ENCODE data around the gene DMTF1.
"Not testable (repeated sequence)": the region's sequence is repeated elsewhere in the genome, so short reads cannot be mapped to it uniquely, and the experiment has no call there.

DMTF1 gene, protein sequence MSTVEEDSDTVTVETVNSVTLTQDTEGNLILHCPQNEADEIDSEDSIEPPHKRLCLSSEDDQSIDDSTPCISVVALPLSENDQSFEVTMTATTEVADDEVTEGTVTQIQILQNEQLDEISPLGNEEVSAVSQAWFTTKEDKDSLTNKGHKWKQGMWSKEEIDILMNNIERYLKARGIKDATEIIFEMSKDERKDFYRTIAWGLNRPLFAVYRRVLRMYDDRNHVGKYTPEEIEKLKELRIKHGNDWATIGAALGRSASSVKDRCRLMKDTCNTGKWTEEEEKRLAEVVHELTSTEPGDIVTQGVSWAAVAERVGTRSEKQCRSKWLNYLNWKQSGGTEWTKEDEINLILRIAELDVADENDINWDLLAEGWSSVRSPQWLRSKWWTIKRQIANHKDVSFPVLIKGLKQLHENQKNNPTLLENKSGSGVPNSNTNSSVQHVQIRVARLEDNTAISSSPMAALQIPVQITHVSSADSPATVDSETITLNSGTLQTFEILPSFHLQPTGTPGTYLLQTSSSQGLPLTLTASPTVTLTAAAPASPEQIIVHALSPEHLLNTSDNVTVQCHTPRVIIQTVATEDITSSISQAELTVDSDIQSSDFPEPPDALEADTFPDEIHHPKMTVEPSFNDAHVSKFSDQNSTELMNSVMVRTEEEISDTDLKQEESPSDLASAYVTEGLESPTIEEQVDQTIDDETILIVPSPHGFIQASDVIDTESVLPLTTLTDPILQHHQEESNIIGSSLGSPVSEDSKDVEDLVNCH

DNA sequence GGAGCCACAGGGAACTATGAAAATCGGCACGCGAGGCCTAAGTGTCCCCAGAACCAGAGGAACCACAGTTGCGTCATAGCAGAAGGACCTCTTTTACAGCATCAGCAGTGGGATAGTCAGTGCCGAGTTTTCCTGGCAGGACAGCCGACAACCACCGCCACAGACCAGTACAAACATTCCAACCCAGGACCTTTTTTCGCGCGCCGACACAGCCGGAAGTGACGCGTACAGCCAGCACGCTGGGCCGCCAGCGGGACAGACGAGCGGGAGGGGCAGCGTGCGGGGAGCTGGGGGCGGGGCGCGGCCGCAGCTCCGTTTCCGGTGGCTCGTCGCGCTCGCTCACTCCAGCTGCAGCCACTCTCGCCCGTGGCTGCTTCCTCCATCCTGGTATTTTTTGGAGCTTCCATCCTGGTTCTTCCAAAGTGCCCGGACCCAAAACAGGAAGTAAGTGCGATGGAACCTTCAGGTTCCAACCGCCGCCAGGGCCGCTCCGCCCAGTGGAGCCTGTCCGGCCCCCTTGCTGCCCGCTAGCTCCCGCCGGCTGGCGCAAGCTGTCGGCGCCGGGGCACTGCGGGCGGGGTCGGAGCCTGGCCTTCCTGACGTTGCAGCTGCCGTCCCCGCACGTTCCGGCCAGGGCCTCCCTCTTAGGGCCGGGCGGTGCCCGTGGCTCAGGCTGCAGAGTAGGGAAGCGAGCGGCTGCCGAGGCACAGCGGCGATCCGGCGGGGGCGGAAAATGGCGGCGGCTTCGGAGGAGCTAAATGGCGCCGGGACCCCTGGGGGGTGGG, at the start of gene DMTF1:
DMTF1 (plus strand) TSS at position 342 of the 785 bp plus-strand sequence. CDS start 12,489 bp downstream, outside the sequence.
- DNase-seq, result peak; percentile 98

DNA sequence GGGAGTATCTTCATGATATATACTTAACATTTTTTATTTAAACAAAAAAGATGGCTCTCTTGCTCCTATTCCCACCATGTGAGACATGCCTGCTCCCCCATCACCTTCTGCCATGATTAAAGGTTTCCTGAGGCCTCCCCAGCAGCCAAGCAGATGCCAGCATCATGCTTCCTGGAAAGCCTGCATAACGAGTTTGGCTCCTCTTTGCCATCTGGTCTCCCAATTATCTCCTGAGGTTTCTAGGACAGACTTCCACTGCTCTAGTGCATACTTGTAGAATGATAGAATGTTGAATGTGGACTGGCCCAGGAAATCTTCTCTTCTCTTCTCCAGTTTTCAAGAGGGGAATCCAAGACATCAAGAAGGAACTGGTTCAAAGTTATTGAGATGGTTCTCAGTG, 46.9 kb upstream of the DMTF1 start:
- DNase-seq, result no peak

DNA sequence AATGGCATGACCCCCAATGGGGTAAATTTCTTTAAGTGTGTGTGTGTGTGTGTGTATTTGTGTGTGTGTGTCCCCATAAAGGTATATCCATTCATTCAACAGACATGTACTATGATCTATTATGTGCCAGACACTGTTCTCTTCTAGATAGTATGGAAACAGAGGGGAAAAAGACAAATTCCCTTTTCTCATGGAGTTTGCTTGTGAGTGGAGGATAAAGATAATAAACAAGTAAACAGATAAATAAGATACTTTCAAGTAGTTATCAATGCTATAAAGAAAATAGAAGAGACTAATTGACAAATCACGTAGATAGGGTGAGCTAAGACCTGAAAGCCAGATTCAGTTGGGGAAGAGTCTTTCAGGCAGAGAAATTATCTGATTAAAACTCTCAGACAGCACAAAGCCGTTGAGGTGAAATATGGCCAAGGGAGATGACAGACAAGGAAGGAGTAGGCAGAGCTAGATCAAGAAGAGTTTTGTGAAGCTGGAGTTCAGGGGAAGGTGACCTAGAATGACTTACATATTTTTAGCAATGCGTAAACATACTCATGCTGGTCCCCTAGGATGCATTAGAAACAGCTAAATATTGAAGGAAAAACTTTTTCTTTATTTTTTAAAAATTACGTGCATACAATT, 45.2 kb upstream of the DMTF1 start:
- DNase-seq, result no peak

DNA sequence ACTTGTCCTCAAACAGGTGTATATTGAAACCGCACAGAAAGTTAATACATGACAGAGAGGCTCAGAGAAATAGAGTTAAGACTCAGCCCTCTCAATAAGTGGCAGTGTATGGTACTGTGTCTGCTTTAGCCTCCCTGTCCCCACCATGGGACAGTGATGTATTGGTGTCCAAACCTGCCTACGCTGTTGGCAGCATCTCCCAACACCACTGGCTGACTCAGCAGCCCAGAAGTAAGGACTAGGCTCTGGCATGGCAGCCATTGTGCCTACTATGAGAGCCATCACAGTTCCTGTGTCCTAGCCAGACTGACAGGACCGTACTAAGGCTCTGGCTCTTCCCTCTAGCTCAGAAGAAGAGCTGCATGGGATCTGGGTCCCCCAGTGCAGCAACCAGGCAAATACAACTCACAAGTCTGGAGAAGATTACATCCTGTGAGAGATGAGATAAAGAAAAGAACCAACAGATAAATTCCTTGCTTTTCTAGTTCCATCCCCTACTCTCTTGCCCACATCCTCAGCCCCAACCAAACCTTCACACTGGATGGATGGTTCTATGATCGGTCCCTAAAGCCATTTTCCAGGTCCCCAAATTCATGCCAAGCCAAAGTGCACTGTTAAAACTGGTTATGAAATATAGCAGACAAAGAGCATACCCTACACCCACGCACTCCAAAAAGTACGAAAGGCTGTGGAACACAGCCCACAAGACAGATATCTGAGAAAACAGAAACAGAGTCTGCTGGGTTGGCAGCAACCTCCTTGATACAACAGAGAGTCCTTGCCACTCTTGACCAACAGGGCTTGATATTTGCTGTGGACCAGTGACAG, 44.1 kb upstream of the DMTF1 start:
- no peak for DNase-seq

DNA sequence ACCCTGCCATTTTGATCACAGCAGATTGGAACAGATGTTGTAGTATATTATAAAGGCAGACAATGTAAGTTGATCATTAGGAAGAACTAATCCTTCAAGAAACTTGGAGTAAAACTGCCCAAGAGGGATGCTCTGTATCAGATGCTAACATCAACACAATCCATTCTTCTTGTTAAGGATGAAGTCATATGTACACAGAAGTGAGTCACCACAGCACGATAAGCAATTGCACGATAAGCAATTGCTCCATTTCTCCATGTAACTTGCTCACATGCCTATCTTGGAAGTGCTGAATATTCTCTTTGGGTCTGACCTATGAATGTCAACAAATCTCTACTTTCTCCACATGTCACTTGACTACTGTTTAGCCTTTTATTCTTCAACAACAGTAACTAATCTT, 41.5 kb upstream of the DMTF1 start:
- DNase-seq, result peak; percentile 4

DNA sequence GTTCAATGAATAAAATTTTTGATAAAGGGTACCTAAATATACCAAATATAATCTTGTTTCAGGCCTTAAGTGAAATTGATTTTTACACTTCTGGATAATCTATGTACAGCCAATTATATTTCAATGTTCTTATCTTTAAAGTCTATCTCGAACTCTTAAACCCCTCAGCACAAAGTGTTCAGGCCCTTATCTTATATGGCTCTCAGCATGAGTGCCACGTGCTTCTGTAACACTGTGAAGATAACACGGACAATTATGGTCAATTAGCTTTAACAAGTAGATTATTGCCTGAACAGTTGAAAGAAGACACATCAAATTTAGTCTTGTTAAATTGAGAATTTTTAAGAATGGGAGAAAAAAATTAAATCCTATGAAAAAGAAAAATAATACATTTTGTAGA, 40.4 kb upstream of the DMTF1 start:
- DNase-seq, result no peak

DNA sequence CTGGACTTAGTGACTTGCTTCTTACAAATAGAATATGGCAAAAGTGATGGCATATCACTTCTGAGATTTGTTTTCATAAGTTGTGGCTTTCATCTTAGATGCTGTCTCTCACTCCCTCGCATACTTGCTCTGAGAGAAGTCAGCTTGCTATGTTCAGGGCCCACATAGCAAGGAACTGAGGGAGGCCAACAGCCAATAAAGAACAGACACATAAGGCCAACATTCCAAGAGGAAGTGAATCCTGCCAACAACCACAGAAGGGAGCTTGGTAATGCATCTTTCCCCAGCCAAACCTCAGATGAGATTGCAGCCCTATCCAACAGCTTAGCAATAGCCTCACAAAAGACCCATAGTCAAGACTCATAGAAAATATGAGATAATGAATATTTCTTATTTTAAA, 39.2 kb upstream of the DMTF1 start:
- DNase-seq, result no peak

DNA sequence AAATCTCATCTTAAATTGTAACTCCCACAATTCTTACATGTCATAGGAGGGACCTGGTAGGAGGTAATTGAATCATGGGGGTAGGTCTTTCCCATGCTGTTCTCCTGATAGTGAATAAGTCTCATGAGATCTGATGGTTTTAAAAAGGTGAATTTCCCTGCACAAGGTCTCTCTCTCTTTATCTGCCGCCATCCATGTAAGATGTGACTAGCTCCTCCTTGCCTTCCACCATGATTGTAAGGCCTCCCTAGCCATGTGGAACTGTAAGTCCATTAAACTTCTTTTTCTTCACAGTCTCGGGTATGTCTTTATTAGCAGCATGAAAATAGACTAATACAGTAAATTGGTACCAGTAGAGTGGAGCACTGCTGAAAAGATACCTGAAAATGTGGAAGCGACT, 38.3 kb upstream of the DMTF1 start:
- not testable (repeated sequence) for DNase-seq

DNA sequence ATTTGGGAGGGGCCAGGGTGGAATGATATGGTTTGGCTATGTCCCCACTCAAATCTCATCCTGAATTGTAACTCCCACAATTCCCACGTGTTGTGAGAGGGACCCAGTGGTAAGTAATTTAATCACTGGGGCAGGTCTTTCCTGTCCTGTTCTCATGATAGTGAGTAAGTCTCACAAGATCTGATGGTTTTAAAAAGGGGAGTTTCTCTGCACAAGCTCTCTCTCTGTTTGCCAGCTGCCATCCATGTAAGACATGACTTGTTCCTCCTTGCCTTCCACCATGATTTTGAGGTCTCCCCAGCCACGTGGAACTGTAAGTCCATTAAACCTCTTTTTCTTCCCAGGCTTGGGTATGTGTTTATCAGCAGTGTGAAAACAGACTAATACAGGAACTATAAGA, 36.5 kb upstream of the DMTF1 start:
- DNase-seq, result not testable (repeated sequence)

DNA sequence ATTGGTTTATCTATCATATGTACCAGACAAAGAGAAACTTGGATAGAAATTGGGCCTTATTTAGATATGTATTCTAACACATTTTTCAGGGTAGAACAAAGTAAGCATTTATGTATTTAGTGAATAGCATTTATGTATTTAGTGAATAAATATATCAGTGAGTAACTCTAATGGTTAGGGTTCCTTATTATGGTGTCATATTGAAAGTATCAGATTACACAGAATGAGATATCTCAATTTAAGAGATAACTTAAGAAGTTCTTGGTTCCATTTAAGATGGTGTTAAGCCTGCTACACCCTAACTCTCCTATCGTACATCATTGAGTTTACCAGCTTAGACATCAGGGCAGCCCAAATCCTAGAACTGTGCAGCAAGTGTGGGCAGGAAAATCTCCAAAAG, 35.9 kb upstream of the DMTF1 start:
- no peak for DNase-seq

DNA sequence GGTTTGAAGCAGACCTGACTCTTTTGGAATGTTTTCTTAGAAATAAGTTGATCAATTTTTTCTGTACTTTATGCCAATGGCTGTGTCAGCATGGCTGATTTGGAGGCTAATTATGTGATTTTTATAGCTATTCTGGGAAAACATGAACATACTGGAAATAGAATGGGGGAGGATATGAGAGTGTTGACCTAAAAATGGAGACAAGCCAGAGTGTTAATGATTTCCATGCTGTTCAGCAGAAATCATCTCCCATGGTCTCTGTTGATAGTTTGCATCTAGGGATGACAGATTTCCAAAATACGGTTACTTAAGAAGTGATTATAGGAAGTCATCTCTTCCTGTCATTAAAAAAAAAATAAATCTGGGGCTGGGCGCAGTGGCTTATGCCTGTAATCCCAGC, 32.7 kb upstream of the DMTF1 start:
- DNase-seq, result no peak

DNA sequence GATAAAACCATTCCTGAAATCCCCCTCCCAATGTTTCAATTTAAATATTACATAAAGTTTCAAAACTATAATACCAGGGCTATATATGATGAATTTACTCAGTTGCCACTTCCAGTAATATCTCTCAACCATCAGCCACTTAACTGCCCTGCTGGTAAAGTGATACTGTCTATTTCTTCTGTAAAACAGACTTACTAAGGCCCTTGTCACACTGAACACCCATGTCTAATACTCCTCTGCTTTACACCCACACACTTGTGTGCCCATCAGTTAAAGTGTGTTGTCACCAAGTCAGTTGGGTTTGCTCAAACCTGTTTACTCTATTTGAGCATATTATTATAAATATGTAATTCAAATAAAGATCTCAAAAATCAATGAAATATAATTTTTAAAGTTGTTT, 29.1 kb upstream of the DMTF1 start:
- no peak for DNase-seq

DNA sequence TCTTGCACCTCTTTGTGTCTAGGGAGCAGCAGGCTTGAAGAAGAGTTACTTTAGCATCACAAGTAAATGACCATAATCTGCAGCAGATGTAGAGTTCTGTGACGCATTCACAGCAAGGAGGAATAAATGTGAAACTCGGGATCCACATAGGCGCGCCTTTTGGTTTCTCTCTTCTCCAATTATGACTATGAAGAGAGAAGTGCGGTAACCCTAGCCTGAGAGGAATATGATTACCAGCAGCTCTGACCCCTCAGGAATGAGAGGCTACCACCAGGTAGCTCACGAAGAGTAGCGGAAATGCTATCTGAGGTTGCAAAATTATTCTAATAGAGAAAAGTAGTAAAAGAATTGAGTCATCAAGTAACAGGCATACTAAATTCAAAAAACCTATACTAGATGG, 25.2 kb upstream of the DMTF1 start:
- no peak for DNase-seq

DNA sequence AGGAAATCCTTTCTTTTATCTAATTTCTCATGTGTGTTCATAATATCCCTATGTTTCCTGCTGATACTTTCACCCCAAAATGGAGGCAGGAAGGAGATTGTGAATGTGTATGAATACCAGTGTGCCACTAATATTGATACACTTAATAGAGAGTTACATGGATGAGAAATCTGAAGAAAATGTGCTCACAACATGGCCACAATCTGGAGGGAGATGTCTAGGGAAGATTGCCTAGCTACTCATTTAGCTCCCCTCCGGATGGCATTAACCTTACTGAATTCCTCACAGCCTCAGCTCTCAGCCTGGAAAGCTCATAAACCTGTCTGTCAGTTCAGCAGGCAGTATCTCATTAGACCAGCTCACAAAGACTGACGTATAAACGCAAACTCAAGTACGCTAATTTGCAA, 23.4 kb upstream of the DMTF1 start:
- peak; percentile 80 for DNase-seq

DNA sequence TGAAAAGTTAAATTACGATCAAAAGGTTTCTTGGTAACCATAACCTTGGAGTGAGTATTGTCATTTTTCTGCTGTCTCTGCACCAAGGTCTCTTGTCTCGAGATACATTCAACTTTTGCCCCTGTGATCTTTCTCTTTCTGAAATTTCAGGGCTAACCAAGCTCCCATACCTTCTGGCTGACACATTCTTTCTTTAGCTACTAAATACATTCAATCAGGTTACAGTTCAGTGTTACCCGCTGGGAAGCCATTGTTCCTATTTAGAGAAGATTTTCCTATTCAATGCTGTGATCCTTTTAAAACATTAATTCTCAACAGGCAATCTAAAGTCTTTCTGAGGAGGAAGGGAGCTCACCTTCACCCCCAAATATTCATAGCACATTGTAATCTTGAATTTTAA, 22.9 kb upstream of the DMTF1 start:
- no peak for DNase-seq

DNA sequence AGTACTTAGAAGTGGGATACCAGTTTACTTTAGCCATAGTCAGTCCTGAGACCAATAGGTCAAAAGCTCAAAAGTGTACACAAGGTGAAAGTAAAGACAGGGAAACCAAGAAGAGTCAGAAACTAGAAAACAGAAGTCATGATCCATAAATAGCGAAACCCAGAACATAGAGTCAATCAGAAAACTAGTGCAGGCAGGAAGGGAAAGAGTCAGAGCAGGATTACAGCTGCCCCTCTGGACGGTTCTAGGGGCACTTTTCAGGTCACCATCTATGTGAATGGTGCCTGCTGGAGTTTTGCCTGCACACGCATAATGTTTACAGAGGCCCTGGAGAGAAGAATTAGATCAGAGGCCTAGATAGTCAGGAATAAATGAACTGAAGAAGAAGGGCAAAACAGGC, 22.4 kb upstream of the DMTF1 start:
- DNase-seq, result peak; percentile 25

DNA sequence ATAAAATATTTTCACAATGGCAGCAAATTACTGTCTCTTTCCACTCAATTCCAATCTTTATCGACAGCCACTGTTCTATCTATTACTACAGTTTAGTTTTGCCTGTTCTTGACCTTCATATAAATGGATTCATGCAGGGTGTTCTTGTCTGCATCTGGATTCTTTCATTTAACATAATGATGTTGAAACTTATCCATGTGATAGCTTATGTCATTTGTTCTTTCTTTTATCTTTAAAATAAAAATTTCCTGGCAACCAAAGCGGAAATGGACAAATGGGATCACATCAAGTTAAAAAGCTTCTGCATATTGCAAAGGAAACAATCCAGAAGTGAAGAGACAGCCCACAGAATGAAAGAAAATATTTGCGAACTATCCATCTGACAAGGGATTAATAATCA, 20.5 kb upstream of the DMTF1 start:
- no peak for DNase-seq

DNA sequence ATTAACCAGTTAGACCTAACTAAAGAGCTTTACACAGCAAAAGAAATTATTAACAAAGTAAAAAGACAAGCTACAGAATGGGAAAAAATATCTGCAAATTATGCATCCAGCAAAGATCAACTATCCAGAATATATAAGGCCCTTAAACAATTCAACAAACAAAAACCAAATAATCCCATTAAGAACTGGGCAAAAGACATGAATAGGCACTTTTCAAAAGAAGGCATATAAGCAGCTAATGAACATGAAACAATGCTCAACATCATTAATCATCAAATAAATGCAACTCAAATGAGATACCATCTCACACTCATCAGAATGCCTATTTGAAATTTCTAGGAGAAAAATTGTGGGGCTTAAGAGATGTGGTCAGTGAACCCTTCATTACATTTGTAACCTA, 15.0 kb upstream of the DMTF1 start:
- DNase-seq, result no peak

DNA sequence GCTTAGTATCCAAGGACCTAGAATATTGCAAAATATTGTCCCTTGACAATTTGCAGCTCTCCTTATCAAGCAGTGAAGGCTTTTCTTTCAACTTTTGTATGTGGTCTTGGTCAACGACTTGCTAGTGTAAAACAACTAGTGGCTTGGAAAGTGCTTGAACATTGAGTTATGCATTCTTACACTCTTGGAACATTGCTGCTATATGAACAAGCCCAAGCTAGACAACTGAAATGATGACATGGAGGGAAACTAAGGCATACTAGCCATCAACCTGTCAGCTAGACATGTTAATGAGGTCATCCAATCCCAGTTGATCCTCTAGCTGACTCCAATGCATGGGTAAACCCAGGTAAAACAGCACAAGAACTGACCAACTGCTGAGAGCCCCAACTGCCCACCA, 12.7 kb upstream of the DMTF1 start:
- DNase-seq, result no peak

DNA sequence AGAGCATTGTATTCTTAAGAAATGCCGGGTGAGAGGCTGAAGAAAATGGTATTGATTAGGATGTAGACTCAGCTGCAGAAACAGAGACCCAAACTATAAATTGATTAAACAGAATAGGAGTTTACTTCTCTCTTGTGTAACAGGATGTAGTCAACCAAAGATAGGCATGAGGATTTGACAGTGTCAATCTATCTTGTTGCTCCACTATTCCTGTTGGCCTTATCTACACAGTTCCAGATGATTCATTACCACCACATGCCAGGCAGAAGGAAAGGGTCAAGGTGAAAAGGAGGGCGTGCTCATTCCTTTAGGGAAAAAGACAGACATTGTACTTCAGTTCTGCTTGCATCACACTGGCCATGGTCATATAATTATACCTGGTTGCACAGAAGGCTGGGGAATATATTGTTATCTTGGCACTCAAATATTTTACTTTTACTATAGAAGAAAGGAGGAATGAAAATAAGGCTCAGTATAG, 11.9 kb upstream of the DMTF1 start:
- DNase-seq, result no peak

DNA sequence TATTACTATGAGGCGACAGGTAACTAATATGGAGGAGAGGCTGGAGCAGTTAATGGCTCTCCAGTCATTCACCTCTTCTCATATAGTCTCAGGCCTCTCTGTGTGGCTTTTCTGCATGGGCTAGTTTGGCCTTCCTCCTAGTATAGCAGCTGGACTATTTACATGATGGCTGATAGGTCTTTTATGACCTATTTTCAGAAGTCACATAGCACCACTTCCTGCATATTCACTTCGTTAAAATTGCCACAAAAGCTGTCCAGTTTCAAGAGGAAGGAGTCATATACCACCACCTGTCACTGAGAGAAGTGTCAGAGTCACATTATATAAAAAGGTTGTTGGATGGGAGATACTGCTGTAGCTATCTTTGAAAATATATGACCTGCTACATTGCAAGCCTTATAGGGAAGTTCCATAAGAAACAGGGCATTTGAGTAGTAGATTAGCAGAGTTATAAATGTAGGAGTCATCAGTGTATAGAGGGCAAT, 8.0 kb upstream of the DMTF1 start:
- no peak for DNase-seq

Measured in NCI-H69 (cell line).